Ishikawa (cell line): ENCODE results near the gene INPP5F.

Source experiments
- CEBPB ChIP-seq: IDR thresholded peaks from 2 replicates; pipeline ENCODE4 v1.6.1; 2012
- CREB1 ChIP-seq: IDR thresholded peaks from 2 replicates; pipeline ENCODE4 v1.6.1; 2012; ENCODE audit warnings: low read depth
- EGR1 ChIP-seq: IDR thresholded peaks from 2 replicates; pipeline ENCODE4 v1.6.1; 2012
- EP300 ChIP-seq: IDR thresholded peaks from 2 replicates; pipeline ENCODE4 v1.6.1; 2012; ENCODE audit warnings: borderline replicate concordance
- FOXM1 ChIP-seq: IDR thresholded peaks from 2 replicates; pipeline ENCODE4 v1.6.1; 2012; ENCODE audit warnings: low read depth, borderline replicate concordance
- NFIC ChIP-seq: IDR thresholded peaks from 2 replicates; pipeline ENCODE4 v1.6.1; 2012
- RAD21 ChIP-seq: IDR thresholded peaks from 2 replicates; pipeline ENCODE4 v1.6.1; 2012; ENCODE audit warnings: low read depth
- TAF1 ChIP-seq: IDR thresholded peaks from 2 replicates; pipeline ENCODE4 v1.6.1; 2012; ENCODE audit warnings: low read depth, mild to moderate bottlenecking
- TCF12 ChIP-seq: IDR thresholded peaks from 2 replicates; pipeline ENCODE4 v1.6.1; 2012; ENCODE audit warnings: low read depth
- TEAD4 ChIP-seq: IDR thresholded peaks from 2 replicates; pipeline ENCODE4 v1.6.1; 2012
- YY1 ChIP-seq: IDR thresholded peaks from 2 replicates; pipeline ENCODE4 v1.6.1; 2012; ENCODE audit warnings: low read depth
- ZBTB7A ChIP-seq: IDR thresholded peaks from 2 replicates; pipeline ENCODE4 v1.6.1; 2012; ENCODE audit warnings: low read depth
- TF ChIP-seq, protein P1 (sequence below): IDR thresholded peaks from 2 replicates; pipeline ENCODE4 v1.6.1; 2012
- TF ChIP-seq, protein P2 (sequence below): IDR thresholded peaks from 2 replicates; pipeline ENCODE4 v1.6.1; 2012
- TF ChIP-seq, protein P3 (sequence below): IDR thresholded peaks from 2 replicates; pipeline ENCODE4 v1.6.1; 2012; ENCODE audit warnings: low read depth, mild to moderate bottlenecking

INPP5F gene

DNA sequence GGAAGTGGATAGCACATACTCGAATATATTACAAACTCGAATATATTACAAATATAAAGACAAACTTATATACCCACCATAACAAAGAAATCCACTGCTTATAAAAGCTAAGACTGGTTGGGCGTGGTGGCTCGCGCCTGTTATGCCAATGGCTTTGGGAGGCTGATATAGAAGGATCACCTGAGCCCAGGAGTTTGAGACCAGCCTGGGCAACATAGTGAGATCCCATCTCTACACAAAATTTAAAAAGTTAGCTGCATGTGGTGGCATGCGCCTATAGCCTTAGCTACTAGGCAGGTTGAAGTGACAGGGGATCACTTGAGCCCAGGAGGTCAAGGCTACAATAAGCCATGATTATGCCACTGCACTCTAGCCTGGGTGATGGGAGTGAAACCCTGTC, 126.4 kb downstream of the INPP5F start:
- TF ChIP-seq, protein P1, sequence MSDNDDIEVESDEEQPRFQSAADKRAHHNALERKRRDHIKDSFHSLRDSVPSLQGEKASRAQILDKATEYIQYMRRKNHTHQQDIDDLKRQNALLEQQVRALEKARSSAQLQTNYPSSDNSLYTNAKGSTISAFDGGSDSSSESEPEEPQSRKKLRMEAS, result no peak
- TF ChIP-seq EGR1 (no peak), NFIC (no peak), TCF12 (no peak), TEAD4 (no peak), CREB1 (no peak), TAF1 (no peak), FOXM1 (no peak), ZBTB7A (no peak), RAD21 (no peak)
- TF ChIP-seq, protein P2, sequence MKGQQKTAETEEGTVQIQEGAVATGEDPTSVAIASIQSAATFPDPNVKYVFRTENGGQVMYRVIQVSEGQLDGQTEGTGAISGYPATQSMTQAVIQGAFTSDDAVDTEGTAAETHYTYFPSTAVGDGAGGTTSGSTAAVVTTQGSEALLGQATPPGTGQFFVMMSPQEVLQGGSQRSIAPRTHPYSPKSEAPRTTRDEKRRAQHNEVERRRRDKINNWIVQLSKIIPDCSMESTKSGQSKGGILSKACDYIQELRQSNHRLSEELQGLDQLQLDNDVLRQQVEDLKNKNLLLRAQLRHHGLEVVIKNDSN, result no peak

DNA sequence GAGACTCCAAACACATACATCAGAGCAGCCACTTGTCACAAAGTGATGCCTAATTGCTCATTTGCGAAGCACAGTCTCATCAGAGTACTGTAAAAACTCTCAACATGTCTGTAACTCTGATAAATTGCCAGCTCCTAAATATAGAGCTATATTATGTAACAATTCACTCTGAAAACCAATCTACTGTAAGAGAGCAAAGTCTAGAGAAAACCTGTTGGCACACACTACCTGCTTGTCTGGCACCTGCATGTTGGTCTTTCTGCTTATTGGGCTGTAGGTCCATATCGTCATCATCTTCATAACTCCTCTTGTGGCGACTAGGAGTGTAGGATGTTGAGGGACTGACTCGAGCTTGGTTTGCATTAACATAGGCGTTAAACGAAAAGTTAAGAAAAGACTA, 127.0 kb downstream of the INPP5F start:
- TF ChIP-seq, protein P3, sequence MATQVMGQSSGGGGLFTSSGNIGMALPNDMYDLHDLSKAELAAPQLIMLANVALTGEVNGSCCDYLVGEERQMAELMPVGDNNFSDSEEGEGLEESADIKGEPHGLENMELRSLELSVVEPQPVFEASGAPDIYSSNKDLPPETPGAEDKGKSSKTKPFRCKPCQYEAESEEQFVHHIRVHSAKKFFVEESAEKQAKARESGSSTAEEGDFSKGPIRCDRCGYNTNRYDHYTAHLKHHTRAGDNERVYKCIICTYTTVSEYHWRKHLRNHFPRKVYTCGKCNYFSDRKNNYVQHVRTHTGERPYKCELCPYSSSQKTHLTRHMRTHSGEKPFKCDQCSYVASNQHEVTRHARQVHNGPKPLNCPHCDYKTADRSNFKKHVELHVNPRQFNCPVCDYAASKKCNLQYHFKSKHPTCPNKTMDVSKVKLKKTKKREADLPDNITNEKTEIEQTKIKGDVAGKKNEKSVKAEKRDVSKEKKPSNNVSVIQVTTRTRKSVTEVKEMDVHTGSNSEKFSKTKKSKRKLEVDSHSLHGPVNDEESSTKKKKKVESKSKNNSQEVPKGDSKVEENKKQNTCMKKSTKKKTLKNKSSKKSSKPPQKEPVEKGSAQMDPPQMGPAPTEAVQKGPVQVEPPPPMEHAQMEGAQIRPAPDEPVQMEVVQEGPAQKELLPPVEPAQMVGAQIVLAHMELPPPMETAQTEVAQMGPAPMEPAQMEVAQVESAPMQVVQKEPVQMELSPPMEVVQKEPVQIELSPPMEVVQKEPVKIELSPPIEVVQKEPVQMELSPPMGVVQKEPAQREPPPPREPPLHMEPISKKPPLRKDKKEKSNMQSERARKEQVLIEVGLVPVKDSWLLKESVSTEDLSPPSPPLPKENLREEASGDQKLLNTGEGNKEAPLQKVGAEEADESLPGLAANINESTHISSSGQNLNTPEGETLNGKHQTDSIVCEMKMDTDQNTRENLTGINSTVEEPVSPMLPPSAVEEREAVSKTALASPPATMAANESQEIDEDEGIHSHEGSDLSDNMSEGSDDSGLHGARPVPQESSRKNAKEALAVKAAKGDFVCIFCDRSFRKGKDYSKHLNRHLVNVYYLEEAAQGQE, result no peak
- TF ChIP-seq, protein P1, result no peak
- no peak for TF ChIP-seq EGR1
- TF ChIP-seq TEAD4, result no peak

DNA sequence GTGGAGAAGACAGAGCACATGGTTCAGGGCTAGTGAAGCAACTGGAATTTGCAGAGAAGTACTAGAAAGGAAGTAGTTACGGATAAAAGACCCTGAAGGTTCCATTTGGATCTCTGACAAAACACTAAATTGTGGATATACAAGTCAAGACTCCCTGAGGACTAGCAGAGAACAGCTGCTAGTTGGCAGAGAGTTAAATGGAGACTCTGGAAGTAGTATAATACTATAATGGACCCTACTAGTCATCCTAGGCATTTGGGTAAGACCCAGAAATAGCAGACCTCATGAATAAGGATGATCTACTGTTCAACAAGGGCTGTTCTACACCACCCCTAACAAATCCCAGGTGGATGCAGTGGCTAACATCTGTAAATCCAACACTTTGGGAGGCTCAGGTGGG, 127.7 kb downstream of the INPP5F start:
- TF ChIP-seq FOXM1 (no peak), NFIC (no peak), TCF12 (no peak), CREB1 (no peak), TAF1 (no peak), TEAD4 (no peak)
- TF ChIP-seq, protein P3, result no peak

DNA sequence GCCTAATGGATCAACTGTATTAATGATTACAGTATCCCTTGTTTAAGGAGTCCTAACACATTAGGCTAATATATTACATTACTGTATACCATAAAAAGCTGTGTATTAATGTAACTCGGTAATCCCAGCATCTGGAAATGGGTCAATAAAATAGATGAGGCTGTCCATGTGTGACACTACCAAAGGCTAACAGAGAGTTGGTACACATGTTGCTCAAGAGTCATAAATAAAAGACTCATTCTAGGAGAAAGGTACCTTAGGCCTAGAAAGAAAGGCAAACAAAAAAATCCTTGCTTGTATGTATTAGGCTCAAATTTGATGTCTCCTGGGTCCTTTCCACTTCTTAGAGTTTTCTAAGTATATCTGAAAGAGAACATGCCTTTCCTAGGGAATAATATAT, 132.2 kb downstream of the INPP5F start:
- TF ChIP-seq, protein P3, result no peak
- TF ChIP-seq EP300, result no peak
- TF ChIP-seq RAD21, result no peak
- TF ChIP-seq CREB1, result no peak
- TF ChIP-seq ZBTB7A, result no peak
- no peak for TF ChIP-seq EGR1
- TF ChIP-seq NFIC, result no peak
- TF ChIP-seq TAF1, result no peak
- TF ChIP-seq FOXM1, result no peak
- TF ChIP-seq, protein P1, result no peak
- no peak for TF ChIP-seq YY1
- no peak for TF ChIP-seq TCF12
- TF ChIP-seq CEBPB, result no peak
- TF ChIP-seq, protein P2, result no peak
- no peak for TF ChIP-seq TEAD4

DNA sequence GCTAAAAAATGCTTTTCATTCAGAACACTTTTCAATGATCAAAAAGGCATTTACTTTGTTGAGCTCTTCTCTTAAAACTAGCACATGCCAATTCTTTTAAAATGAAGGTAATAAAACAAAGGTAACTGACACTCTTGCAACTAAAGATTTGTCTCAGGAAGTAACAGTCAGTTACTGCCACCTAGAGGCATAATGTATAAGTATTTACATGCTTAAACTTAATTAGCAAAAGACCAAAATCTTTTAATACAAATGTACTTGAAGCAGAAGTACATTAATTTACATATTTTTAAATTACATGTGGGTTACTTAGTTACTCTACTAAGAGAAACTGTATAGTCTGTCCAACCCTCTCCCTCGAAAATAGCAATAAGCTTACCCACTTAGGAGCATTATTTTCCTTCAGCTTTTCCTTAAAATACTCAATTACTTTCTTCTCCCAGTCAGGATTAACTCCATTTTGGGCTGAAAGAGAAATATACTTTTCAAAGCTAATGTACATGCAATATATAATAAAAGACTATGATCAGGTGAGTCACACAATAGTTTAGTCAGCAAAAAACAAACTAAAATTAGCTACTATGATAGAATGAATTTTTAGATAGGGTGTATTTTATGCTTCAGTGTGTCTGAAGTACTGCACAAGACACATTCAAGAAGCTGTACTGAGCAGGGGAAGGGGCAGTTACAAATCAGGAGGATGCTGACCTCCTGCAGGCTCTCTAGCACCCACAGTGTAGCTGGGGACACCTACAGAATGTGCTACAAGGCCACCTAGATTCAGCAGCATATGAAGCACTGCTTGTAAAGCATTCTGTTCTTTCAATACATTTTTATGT, 133.8 kb downstream of the INPP5F start:
- TF ChIP-seq, protein P2, result no peak
- peak; percentile 67 for TF ChIP-seq RAD21
